MM.1S (cell line): ENCODE data around the gene RNF149.

ENCODE experiments used
- DNase-seq: peaks from one replicate; pipeline ENCODE4 v3.0.0-alpha.2; 2015
- H2AFZ ChIP-seq: fragments of 300-600 bp; sonication (generic); 2 replicates; pipeline ENCODE4 v1.6.0; 2016; ENCODE audit warnings: antibody characterized with exemption, low read length
- H3F3A ChIP-seq: fragments of 300-600 bp; sonication (generic); 2 replicates; pipeline ENCODE4 v1.6.1; 2016; ENCODE audit warnings: mild to moderate bottlenecking, antibody characterized with exemption, low read length, moderate library complexity, mixed read lengths; ENCODE audit not compliant: insufficient read depth
- H3K27ac ChIP-seq: fragments of 300-600 bp; sonication (generic); 2 replicates; pipeline ENCODE4 v1.5.1; 2016; ENCODE audit warnings: mild to moderate bottlenecking, low read length
- H3K27me3 ChIP-seq: fragments of 300-600 bp; sonication (generic); replicated peaks from 2 replicates; pipeline ENCODE4 v1.6.0; 2016; ENCODE audit warnings: low read length; ENCODE audit not compliant: insufficient read depth
- H3K36me3 ChIP-seq: fragments of 300-600 bp; sonication (generic); replicated peaks from 2 replicates; pipeline ENCODE4 v1.6.1; 2016; ENCODE audit warnings: mild to moderate bottlenecking, low read length, mixed read lengths; ENCODE audit not compliant: insufficient read depth
- H3K4me1 ChIP-seq: fragments of 300-600 bp; sonication (generic); 2 replicates; pipeline ENCODE4 v1.6.1; 2016; ENCODE audit warnings: low read length, mixed read lengths
- H3K4me2 ChIP-seq: fragments of 300-600 bp; sonication (generic); 2 replicates; pipeline ENCODE4 v1.6.0; 2016; ENCODE audit warnings: low read depth, low read length
- H3K4me3 ChIP-seq: fragments of 300-600 bp; sonication (generic); 2 replicates; pipeline ENCODE4 v1.5.1; 2016; ENCODE audit warnings: low read length, mixed read lengths
- H3K79me2 ChIP-seq: fragments of 300-600 bp; sonication (generic); 2 replicates; pipeline ENCODE4 v1.6.1; 2016; ENCODE audit warnings: mixed run types, low read length, mixed read lengths
- H3K9ac ChIP-seq: fragments of 300-600 bp; sonication (generic); 2 replicates; pipeline ENCODE4 v1.6.1; 2016; ENCODE audit warnings: low read length, mixed read lengths
- H3K9me2 ChIP-seq: fragments of 300-600 bp; sonication (generic); replicated peaks from 2 replicates; pipeline ENCODE4 v1.6.1; 2016; ENCODE audit warnings: mild to moderate bottlenecking, low read length, mixed read lengths; ENCODE audit not compliant: insufficient read depth
- H3K9me3 ChIP-seq: fragments of 300-600 bp; sonication (generic); replicated peaks from 2 replicates; pipeline ENCODE4 v1.6.1; 2016; ENCODE audit warnings: mild to moderate bottlenecking, low read length, mixed read lengths; ENCODE audit not compliant: insufficient read depth
- H4K20me1 ChIP-seq: fragments of 300-600 bp; sonication (generic); 2 replicates; pipeline ENCODE4 v1.6.1; 2016; ENCODE audit warnings: mild to moderate bottlenecking, low read length, moderate library complexity, mixed read lengths; ENCODE audit not compliant: insufficient read depth
- EZH2 ChIP-seq: fragments of 300-600 bp; sonication (generic); optimal IDR thresholded peaks from 2 replicates; pipeline ENCODE3; 2017; ENCODE audit warnings: low read depth, mild to moderate bottlenecking, antibody characterized with exemption, low read length, mixed read lengths
- EZH2phosphoT487 ChIP-seq: fragments of 300-600 bp; sonication (generic); IDR thresholded peaks from 2 replicates; pipeline ENCODE4 v1.6.1; 2018; ENCODE audit warnings: antibody characterized with exemption, low read length
- TF ChIP-seq, protein P1 (sequence below): fragments of 300-600 bp; sonication (generic); IDR thresholded peaks from 2 replicates; pipeline ENCODE4 v1.5.1; 2016; ENCODE audit warnings: antibody characterized with exemption, low read length, mixed read lengths

RNF149 gene

DNA sequence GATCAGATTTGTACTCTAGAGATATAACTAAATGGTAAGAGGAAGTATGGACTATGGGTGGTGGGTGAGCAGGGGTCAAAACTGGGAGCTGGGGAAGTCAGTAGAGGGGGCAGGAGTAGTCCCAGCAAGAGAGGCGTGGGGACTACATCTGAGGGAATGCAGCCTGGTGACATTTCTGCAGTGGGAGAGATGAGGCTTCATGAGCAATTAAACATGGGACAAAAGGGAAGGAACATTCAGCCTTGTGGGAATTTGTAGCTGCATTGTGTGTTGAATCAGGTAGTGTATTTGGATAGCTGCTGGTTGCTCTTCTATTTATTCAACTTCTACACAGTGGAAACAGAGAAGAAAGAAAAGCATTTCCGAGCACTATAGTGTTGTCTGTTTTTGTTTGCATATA is 52.2 kb downstream of the RNF149 start:
- H3K27ac ChIP-seq, result no peak overlapping the region
- H3F3A ChIP-seq, result peaks cover 17% of the 10 kb centered on the region
- no peaks in the 10 kb centered on the region; the same call in 1 of the 2 replicates for H3K36me3 ChIP-seq
- H3K9ac ChIP-seq, result no peak overlapping the region
- no peaks in the 10 kb centered on the region for H3K27me3 ChIP-seq
- H3K9me3 ChIP-seq, result no peaks in the 10 kb centered on the region
- no peaks in the 10 kb centered on the region for H4K20me1 ChIP-seq
- no peak overlapping the region for H2AFZ ChIP-seq
- DNase-seq, result no peak
- H3K79me2 ChIP-seq, result peaks cover 60% of the 10 kb centered on the region
- H3K4me3 ChIP-seq, result no peak overlapping the region
- H3K4me1 ChIP-seq, result peaks cover 9% of the 10 kb centered on the region
- TF ChIP-seq EZH2phosphoT487, result no peak
- no peak for TF ChIP-seq EZH2
- TF ChIP-seq, protein P1, sequence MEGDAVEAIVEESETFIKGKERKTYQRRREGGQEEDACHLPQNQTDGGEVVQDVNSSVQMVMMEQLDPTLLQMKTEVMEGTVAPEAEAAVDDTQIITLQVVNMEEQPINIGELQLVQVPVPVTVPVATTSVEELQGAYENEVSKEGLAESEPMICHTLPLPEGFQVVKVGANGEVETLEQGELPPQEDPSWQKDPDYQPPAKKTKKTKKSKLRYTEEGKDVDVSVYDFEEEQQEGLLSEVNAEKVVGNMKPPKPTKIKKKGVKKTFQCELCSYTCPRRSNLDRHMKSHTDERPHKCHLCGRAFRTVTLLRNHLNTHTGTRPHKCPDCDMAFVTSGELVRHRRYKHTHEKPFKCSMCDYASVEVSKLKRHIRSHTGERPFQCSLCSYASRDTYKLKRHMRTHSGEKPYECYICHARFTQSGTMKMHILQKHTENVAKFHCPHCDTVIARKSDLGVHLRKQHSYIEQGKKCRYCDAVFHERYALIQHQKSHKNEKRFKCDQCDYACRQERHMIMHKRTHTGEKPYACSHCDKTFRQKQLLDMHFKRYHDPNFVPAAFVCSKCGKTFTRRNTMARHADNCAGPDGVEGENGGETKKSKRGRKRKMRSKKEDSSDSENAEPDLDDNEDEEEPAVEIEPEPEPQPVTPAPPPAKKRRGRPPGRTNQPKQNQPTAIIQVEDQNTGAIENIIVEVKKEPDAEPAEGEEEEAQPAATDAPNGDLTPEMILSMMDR, result no peak
- no peak overlapping the region for H3K4me2 ChIP-seq
- H3K9me2 ChIP-seq, result no peaks in the 10 kb centered on the region

DNA sequence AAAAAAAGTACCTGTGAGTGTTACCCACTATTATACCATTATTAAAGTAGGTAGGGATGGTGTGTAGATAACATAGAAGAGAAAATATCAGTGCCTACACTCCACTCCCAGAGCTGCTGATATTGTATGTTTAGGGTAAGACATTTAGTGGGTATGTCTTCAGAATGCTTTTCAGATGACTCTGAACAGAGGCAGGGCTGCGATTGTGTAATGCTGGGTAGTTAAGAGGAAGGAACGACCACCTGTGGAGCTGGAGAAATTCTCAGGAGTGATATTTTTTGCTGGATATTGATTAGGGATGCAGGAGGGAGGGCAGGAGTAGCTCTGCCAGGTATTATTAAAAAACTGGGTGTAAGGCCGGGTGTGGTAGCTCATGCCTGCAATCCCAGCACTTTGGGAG is 53.0 kb downstream of the RNF149 start:
- H3K4me2 ChIP-seq, result no peak overlapping the region
- H3F3A ChIP-seq, result peaks cover 17% of the 10 kb centered on the region
- no peak overlapping the region for H3K4me3 ChIP-seq
- H3K27ac ChIP-seq, result no peak overlapping the region
- no peaks in the 10 kb centered on the region for H3K27me3 ChIP-seq
- H2AFZ ChIP-seq, result no peak overlapping the region
- no peaks in the 10 kb centered on the region for H4K20me1 ChIP-seq
- H3K79me2 ChIP-seq, result peaks cover 57% of the 10 kb centered on the region
- no peak for DNase-seq
- no peaks in the 10 kb centered on the region for H3K9me2 ChIP-seq
- peaks cover 9% of the 10 kb centered on the region for H3K4me1 ChIP-seq
- H3K36me3 ChIP-seq, result no peaks in the 10 kb centered on the region; the same call in 1 of the 2 replicates
- TF ChIP-seq EZH2phosphoT487 (no peak), EZH2 (no peak)
- TF ChIP-seq, protein P1, result no peak
- H3K9me3 ChIP-seq, result no peaks in the 10 kb centered on the region
- H3K9ac ChIP-seq, result no peak overlapping the region

DNA sequence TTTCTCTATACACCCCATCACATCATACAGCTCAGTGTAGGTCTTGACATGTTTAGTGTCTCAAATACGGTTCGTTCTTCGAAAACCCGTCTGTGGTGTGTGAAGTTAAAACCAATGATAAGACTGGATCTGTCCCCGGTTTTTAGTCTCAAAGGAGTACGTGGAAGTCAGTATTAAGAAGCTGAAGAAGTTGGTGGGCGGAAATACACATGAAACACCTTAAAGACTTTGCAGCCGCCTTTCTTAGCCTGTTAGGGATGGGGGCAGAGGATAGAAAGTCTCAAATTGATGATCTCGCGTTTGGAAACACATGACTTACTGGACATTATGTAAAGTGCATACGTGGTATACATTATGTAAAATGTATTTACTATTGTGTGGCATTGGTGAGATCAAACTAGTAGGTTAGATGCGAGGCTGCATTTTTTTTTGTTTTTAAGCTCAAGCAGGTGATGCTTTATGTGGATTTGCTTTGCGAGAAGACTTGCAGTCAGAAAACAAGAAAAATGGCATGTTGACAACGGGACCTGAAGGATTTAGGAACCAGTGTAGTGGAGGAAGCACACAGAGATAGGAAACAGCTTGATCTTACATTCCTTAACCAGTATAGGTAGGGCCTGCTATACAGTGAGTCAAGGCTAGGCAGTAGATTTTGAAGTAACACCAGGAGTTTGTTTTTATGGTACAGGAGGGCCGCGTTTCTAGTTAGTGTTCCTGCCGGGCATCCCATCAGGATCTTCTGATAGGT is 54.6 kb downstream of the RNF149 start:
- no peaks in the 10 kb centered on the region for H3K36me3 ChIP-seq
- H3K4me1 ChIP-seq, result peaks cover 9% of the 10 kb centered on the region
- H3K27ac ChIP-seq, result peak overlapping the region; percentile 88; the same call in 1 of the 2 replicates
- TF ChIP-seq EZH2, result no peak
- no peak for TF ChIP-seq EZH2phosphoT487
- TF ChIP-seq, protein P1, result no peak
- H3K4me3 ChIP-seq, result peak overlapping the region; percentile 93
- H3F3A ChIP-seq, result peaks cover 17% of the 10 kb centered on the region
- peak overlapping the region; percentile 93 for H3K4me2 ChIP-seq
- peak overlapping the region; percentile 77 for H2AFZ ChIP-seq
- no peaks in the 10 kb centered on the region for H3K27me3 ChIP-seq
- peak; percentile 14 for DNase-seq
- H3K9me2 ChIP-seq, result no peaks in the 10 kb centered on the region
- no peaks in the 10 kb centered on the region for H4K20me1 ChIP-seq
- peak overlapping the region; percentile 96 for H3K9ac ChIP-seq
- no peaks in the 10 kb centered on the region for H3K9me3 ChIP-seq
- peaks cover 50% of the 10 kb centered on the region for H3K79me2 ChIP-seq
